CD8-positive, alpha-beta memory T cell (primary cell): ENCODE results near the gene DENND1A. TPM values are rescaled to one million over a fixed set of nuclear protein-coding genes. Genes with fewer than 3 reads are reported as not detected.
A peak's percentile ranks its signal among the peaks of the same experiment; 100 is the strongest.

ENCODE experiments used
- CTCF ChIA-PET: fragments of 350-600 bp; sonication (Branson Sonifier 250); formaldehyde crosslinking; loops from one replicate; lab custom pipeline; 2021; ENCODE audit warnings: antibody characterized with exemption; lab: Charles Lee
- POLR2A ChIA-PET: fragments of 350-600 bp; sonication (Branson Sonifier 250); formaldehyde crosslinking; loops from one replicate; lab custom pipeline; 2021; ENCODE audit warnings: antibody characterized with exemption; lab: Charles Lee
- DNase-seq, 5 donors: peaks; one replicate each; pipeline versions ENCODE4 v3.0.0 to v3.0.0-alpha.2; 2020 to 2022; ENCODE audit warnings: mixed read lengths in 1 of 5
- H3K27ac ChIP-seq: one replicate; pipeline ENCODE4 v1.7.0; 2013; ENCODE audit warnings: low read depth, mild to moderate bottlenecking, low read length, moderate library complexity
- H3K27me3 ChIP-seq: 2 replicates; pipeline ENCODE4 v1.7.0; 2013; ENCODE audit warnings: low read length, mild to moderate bottlenecking; ENCODE audit not compliant: insufficient read depth, poor library complexity, severe bottlenecking
- H3K36me3 ChIP-seq: 2 replicates; pipeline ENCODE4 v1.7.0; 2013; ENCODE audit warnings: mild to moderate bottlenecking, low read length, moderate library complexity; ENCODE audit not compliant: insufficient read depth
- H3K4me1 ChIP-seq: 2 replicates; pipeline ENCODE4 v1.7.0; 2013; ENCODE audit warnings: mild to moderate bottlenecking, low read length, moderate library complexity; ENCODE audit not compliant: insufficient read depth
- H3K4me3 ChIP-seq: 2 replicates; pipeline ENCODE4 v1.7.0; 2013; ENCODE audit warnings: mild to moderate bottlenecking, low read length
- H3K9me3 ChIP-seq: 2 replicates; pipeline ENCODE4 v1.7.0; 2013; ENCODE audit warnings: mild to moderate bottlenecking, low read length
- H3K27ac Mint-ChIP-seq, 8 donors: one replicate each; pipeline ENCODE4 v1.8.0; 2020 to 2021; ENCODE audit warnings: mixed read lengths in 8 of 8, mild to moderate bottlenecking in 6 of 8, inconsistent platforms in 3 of 8, moderate library complexity in 3 of 8
- H3K27me3 Mint-ChIP-seq, 2 donors: one replicate each; pipeline ENCODE4 v1.8.0; 2020 to 2021; ENCODE audit warnings: mixed read lengths in 2 of 2, mild to moderate bottlenecking in 1 of 2, moderate library complexity in 1 of 2
- H3K36me3 Mint-ChIP-seq, 3 donors: one replicate each; pipeline ENCODE4 v1.8.0; 2020 to 2021; ENCODE audit warnings: mixed read lengths in 3 of 3, inconsistent platforms in 1 of 3, mild to moderate bottlenecking in 1 of 3
- H3K4me1 Mint-ChIP-seq, 3 donors: one replicate each; pipeline ENCODE4 v1.8.0; 2020 to 2021; ENCODE audit warnings: mixed read lengths in 3 of 3, inconsistent platforms in 1 of 3, mild to moderate bottlenecking in 1 of 3
- H3K4me3 Mint-ChIP-seq, 7 donors: one replicate each; pipeline ENCODE4 v1.8.0; 2020 to 2021; ENCODE audit warnings: mixed read lengths in 7 of 7, mild to moderate bottlenecking in 6 of 7, moderate library complexity in 4 of 7, inconsistent platforms in 2 of 7
- H3K9me3 Mint-ChIP-seq, 5 donors: one replicate each; pipeline ENCODE4 v1.8.0; 2020 to 2022; ENCODE audit warnings: mixed read lengths in 5 of 5, mild to moderate bottlenecking in 3 of 5, moderate library complexity in 2 of 5, inconsistent platforms in 1 of 5
- polyA plus RNA-seq: library from polyadenylated mRNA; unstranded; fragments of 300-500 nt; fragmentation: Illumina TruSeq; gene quantifications from one replicate; pipeline ENCODE4 v1.2.3, GENCODE V29; 2021
- total RNA-seq, 2 experiments: library from RNA; stranded (reverse); gene quantifications; one replicate each; pipeline ENCODE4 v1.2.3, GENCODE V29; 2021

DENND1A gene
- total and polyA plus RNA-seq, 3 experiments from 2014 or later = 7.2 to 15.1 (median 15.0) TPM

DNA sequence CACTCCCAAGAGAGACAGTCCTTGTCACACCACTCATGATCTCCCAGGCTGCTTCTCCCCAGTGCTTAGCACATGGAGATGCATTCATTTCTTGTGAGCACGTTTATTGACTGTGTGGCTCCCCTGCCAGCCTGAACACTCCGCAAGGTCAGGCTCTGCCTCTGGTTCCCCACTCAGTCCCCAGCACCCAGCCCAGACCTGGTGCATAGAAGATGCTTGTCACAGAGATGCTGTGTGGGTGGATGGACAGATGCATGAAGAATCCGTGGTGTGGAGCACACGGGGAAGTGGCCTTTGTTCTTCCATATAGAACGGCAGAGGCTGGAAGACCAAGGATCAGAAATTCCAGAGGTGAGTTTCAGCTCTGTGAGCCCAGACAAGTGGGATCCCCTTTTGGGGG lies 587.7 kb downstream of the DENND1A start:
- peaks cover 0 to 4% of the 10 kb centered on the region in 2 donors for H3K27me3 Mint-ChIP-seq
- H3K27ac Mint-ChIP-seq = peak overlapping the region in 1 of 8 donors; percentile 83
- H3K36me3 Mint-ChIP-seq = no peaks in the 10 kb centered on the region
- Histone ChIP-seq H3K4me1 (peaks cover 24% of the 10 kb centered on the region), H3K9me3 (no peaks in the 10 kb centered on the region), H3K27me3 (no peaks in the 10 kb centered on the region), H3K27ac (no peak overlapping the region), H3K4me3 (no peak overlapping the region), H3K36me3 (no peaks in the 10 kb centered on the region)
- no peak for DNase-seq
- CTCF ChIA-PET = no interaction called here
- H3K4me1 Mint-ChIP-seq = peaks cover 28 to 30% (median 30%) of the 10 kb centered on the region in 3 donors
- H3K9me3 Mint-ChIP-seq = no peaks in the 10 kb centered on the region
- H3K4me3 Mint-ChIP-seq = no peak overlapping the region
- POLR2A ChIA-PET = no interaction called here

DNA sequence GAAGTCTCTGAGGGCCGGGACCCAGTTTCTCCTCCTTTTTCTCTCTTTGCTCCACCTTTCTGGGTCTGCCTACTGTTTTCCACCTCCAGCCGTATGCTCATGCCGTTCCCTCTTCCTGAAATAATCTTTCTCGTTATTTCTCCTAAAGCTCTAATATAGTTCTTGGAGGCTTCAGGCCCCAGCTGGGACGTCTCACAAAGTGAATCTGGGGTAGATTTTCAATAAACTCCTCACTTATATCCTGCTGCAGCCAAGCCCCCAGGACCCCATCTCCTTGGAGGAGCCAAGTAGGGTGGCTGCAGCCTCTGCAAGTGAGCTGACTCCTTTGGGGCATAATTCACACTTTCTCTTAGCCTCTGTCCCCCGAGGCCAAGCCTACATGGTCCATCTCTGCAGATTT lies 588.1 kb downstream of the DENND1A start:
- Histone ChIP-seq H3K9me3 (no peaks in the 10 kb centered on the region), H3K36me3 (no peaks in the 10 kb centered on the region), H3K4me3 (no peak overlapping the region), H3K4me1 (peaks cover 24% of the 10 kb centered on the region), H3K27me3 (no peaks in the 10 kb centered on the region), H3K27ac (no peak overlapping the region)
- H3K27ac Mint-ChIP-seq = peak overlapping the region in 2 of 8 donors; percentile 12 to 53
- H3K4me3 Mint-ChIP-seq = peak overlapping the region in 1 of 7 donors; percentile 21
- ChIA-PET CTCF (no interaction called here), POLR2A (no interaction called here)
- H3K4me1 Mint-ChIP-seq = peaks cover 28 to 30% (median 30%) of the 10 kb centered on the region in 3 donors
- no peak for DNase-seq
- no peaks in the 10 kb centered on the region for H3K36me3 Mint-ChIP-seq
- H3K9me3 Mint-ChIP-seq = no peaks in the 10 kb centered on the region
- H3K27me3 Mint-ChIP-seq = peaks cover 0 to 6% of the 10 kb centered on the region in 2 donors

DNA sequence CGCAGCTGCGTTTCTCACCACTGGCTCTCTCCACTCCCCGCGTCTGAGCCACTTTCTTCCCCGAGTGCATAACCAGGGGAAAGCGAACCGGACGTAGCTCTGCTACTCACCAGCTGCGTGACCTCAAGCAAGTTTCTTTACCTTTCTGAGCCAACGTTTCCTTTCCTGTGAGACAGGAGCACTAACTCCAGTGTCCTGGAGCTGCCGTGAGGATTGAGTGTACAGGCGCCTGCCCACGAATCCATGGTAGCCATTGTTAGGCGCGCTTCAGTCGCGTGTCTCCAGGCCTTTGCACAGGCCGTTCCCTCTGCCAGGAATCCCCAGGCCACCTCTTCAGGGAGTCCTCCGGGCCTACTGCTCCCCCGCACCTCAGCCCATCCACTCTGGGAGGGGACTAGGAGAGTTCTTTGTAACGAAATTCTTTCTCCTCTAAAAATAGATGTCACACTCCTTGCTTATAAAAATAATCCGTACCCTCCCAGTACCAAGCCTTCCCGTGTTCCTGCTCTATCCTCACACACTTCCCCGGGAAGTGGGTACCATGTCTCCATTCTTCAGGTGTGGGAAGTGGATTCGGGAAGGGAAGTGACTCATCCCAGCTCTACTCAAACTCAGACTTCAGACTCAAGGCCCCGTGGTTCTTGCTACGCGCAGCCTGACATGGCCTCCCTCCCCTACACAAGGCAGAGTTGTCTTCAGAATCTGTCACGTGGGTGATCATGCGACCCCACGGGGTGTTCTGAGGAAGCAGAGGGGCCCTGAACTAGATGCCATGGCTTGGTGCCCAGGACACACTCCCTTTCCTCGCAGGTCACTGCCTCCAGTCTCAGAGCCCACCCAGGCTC lies 590.0 kb downstream of the DENND1A start:
- no peaks in the 10 kb centered on the region for H3K36me3 Mint-ChIP-seq
- ChIA-PET CTCF (interaction anchor here (1.0 to 2.2 kb wide), 5 partner anchors 9 to 22 kb away, joined by 3 to 14 read pairs (median 3); no protein-coding TSS in a partner anchor), POLR2A (interaction anchor here (1.0 to 1.6 kb wide), 3 partner anchors 10 to 71 kb away, joined by 3 to 8 read pairs (median 3); no protein-coding TSS in a partner anchor)
- Histone ChIP-seq H3K4me3 (peak overlapping the region; percentile 67), H3K4me1 (peaks cover 24% of the 10 kb centered on the region), H3K27me3 (no peaks in the 10 kb centered on the region), H3K27ac (peak overlapping the region; percentile 81), H3K9me3 (no peaks in the 10 kb centered on the region), H3K36me3 (no peaks in the 10 kb centered on the region)
- peak in 3 of 5 donors; percentile 9 to 32 (median 18) for DNase-seq
- H3K4me3 Mint-ChIP-seq = peak overlapping the region; percentile 86 to 93 (median 90)
- peaks cover 0 to 6% of the 10 kb centered on the region in 2 donors for H3K27me3 Mint-ChIP-seq
- peak overlapping the region; percentile 55 to 92 (median 86) for H3K27ac Mint-ChIP-seq
- no peaks in the 10 kb centered on the region for H3K9me3 Mint-ChIP-seq
- H3K4me1 Mint-ChIP-seq = peaks cover 28 to 30% (median 30%) of the 10 kb centered on the region in 3 donors

DNA sequence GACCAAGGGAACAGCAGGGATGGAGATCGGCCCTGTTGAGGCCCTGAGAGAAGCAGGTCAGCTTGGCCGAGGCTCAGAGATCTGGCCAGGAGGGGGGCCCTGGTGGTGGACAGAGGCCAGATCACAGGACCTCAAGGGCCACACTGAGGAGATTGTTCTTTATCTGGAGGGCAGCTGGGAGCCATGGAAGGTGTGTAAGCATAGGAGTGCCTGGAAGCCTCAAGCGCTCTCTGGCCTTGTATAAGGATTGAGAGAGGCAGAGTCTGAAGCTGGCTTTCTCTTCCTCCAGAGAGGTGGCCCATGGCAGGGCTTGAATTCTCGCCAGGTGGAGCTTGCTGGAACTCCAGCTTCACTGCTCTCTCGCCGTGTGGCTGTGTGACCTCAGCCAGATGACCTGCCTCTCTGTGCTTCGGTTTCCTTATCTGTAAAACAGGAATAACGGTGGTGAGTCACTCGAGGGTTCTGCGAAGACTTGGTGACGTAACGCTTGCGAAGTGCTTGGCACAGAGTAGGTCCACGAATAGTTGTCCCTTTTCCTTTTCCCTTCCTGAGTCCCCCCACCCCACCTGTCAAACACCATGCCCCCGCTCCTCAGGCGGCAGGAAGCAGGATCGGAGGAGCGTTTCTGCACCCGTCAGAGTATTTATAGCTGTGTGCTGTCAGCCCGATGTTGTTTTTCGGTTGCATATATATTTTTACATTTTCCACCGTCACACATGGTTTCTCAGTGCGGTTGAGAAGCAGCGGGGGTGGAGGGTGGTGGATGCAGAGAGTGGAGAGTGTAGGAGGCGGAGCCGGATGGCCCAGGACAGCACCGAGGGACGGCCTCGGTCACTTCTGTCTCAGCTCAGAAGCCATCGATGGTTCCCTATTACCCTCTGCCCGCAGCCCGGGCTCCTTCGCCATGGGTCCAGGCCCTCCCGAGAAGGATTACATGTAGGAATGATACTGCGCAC lies 590.9 kb downstream of the DENND1A start:
- CTCF ChIA-PET = interaction anchor here (1.0 to 2.2 kb wide), 4 partner anchors 10 to 21 kb away, joined by 3 to 14 read pairs (median 4); no protein-coding TSS in a partner anchor
- Mint-ChIP-seq H3K27ac (peak overlapping the region; percentile 55 to 91 (median 84)), H3K36me3 (no peaks in the 10 kb centered on the region), H3K4me3 (peak overlapping the region; percentile 86 to 93 (median 90)), H3K4me1 (peaks cover 28 to 30% (median 30%) of the 10 kb centered on the region in 3 donors), H3K9me3 (no peaks in the 10 kb centered on the region), H3K27me3 (peaks cover 0 to 6% of the 10 kb centered on the region in 2 donors)
- peak overlapping the region; percentile 81 for H3K27ac ChIP-seq
- H3K4me1 ChIP-seq = peaks cover 24% of the 10 kb centered on the region
- POLR2A ChIA-PET = interaction anchor here (1.0 to 1.6 kb wide), 3 partner anchors 11 to 70 kb away, joined by 3 to 8 read pairs (median 3); no protein-coding TSS in a partner anchor
- H3K27me3 ChIP-seq = no peaks in the 10 kb centered on the region
- H3K9me3 ChIP-seq = no peaks in the 10 kb centered on the region
- H3K4me3 ChIP-seq = peak overlapping the region; percentile 67
- no peaks in the 10 kb centered on the region for H3K36me3 ChIP-seq
- DNase-seq = peak; percentile 14 to 71 (median 34)

DNA sequence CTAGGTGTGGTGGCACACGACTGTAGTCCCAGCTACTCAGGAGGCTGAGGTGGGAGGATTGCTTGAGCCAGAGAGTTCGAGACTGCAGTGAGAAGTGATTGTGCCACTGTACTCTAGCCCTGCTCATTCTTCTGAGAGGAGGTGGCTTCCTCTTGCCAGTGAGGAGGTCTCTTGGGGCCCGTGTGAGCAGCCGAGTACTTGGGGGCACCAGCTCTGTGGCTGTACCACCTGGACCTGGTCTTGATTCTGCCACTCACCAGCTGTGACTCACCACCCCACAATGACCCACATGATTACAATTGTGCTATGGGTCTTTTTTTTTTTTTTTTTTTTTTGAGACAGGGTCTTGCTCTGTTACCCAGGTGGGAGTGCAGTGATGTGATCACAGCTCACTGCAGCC lies 592.0 kb downstream of the DENND1A start:
- Histone ChIP-seq H3K4me1 (peaks cover 24% of the 10 kb centered on the region), H3K27me3 (no peaks in the 10 kb centered on the region), H3K27ac (no peak overlapping the region), H3K36me3 (no peaks in the 10 kb centered on the region), H3K9me3 (no peaks in the 10 kb centered on the region), H3K4me3 (no peak overlapping the region)
- no peaks in the 10 kb centered on the region for H3K9me3 Mint-ChIP-seq
- POLR2A ChIA-PET = no interaction called here
- peak overlapping the region in 1 of 7 donors; percentile 32 for H3K4me3 Mint-ChIP-seq
- no peak overlapping the region for H3K27ac Mint-ChIP-seq
- H3K4me1 Mint-ChIP-seq = peaks cover 28 to 30% (median 30%) of the 10 kb centered on the region in 3 donors
- H3K36me3 Mint-ChIP-seq = no peaks in the 10 kb centered on the region
- no peak for DNase-seq
- CTCF ChIA-PET = interaction anchor here (2.2 kb wide), 1 partner anchor 11 kb away, joined by 14 read pairs; no protein-coding TSS in a partner anchor
- H3K27me3 Mint-ChIP-seq = peaks cover 0 to 6% of the 10 kb centered on the region in 2 donors

DNA sequence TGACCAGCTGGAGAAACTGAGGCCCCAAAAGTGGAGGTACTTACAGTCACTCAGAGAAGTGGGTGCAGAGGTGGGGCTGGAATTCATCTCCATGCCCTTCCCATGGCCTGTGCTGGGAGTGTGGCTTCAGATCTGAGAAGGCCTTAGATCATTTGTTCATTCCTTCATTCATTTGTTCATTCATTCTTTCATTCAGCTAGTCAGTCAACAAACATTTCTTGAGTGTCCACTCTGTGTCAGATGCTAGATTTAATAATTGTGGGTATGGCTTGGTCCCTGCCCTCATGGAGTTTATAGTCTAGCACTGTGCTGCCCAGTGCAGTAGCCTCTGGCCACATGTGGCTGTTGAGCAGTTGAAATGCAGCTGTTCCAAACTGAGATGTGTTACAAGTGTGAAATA lies 593.0 kb downstream of the DENND1A start:
- Histone ChIP-seq H3K36me3 (no peaks in the 10 kb centered on the region), H3K4me1 (peaks cover 24% of the 10 kb centered on the region), H3K27me3 (no peaks in the 10 kb centered on the region), H3K27ac (no peak overlapping the region), H3K4me3 (no peak overlapping the region), H3K9me3 (no peaks in the 10 kb centered on the region)
- Mint-ChIP-seq H3K27me3 (peaks cover 0 to 6% of the 10 kb centered on the region in 2 donors), H3K9me3 (no peaks in the 10 kb centered on the region), H3K27ac (no peak overlapping the region), H3K4me1 (peaks cover 28 to 30% (median 30%) of the 10 kb centered on the region in 3 donors), H3K36me3 (no peaks in the 10 kb centered on the region), H3K4me3 (no peak overlapping the region)
- ChIA-PET CTCF (interaction anchor here (1.5 kb wide), 1 partner anchor 11 kb away, joined by 3 read pairs; no protein-coding TSS in a partner anchor), POLR2A (no interaction called here)
- DNase-seq = no peak

DNA sequence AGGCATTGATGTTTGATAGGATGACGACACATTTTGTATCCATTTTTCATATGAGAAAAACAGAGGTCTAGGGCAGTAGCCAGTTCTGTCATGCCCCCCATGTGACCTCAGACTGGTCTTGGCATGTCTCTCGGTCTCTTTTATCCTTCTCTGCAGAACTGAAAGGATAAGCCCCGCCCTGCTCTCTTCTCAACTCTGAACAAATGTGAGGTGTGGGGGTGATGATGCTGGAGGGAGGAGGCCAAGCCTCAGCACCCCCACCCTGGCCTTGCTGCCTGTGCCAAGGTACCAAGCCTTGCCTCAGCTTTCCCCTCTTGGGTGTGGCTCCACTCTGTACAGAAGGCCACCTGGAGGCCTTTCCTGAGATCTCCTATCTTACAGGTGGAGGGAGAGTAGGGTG lies 593.5 kb downstream of the DENND1A start:
- POLR2A ChIA-PET = no interaction called here
- no peaks in the 10 kb centered on the region for H3K36me3 ChIP-seq
- H3K4me1 ChIP-seq = peaks cover 24% of the 10 kb centered on the region
- no peak for DNase-seq
- Mint-ChIP-seq H3K27me3 (peaks cover 0 to 6% of the 10 kb centered on the region in 2 donors), H3K9me3 (no peaks in the 10 kb centered on the region), H3K27ac (no peak overlapping the region), H3K4me3 (no peak overlapping the region), H3K36me3 (no peaks in the 10 kb centered on the region), H3K4me1 (peaks cover 28 to 30% (median 30%) of the 10 kb centered on the region in 3 donors)
- no peak overlapping the region for H3K4me3 ChIP-seq
- H3K27me3 ChIP-seq = no peaks in the 10 kb centered on the region
- CTCF ChIA-PET = interaction anchor here (1.5 kb wide), 1 partner anchor 10 kb away, joined by 3 read pairs; no protein-coding TSS in a partner anchor
- H3K27ac ChIP-seq = no peak overlapping the region
- no peaks in the 10 kb centered on the region for H3K9me3 ChIP-seq
